Hepatocyte (in vitro differentiated cells): ENCODE results near the gene PIBF1. TPM values are rescaled to one million over a fixed set of nuclear protein-coding genes. Genes with fewer than 3 reads are reported as not detected.
"Not testable (repeated sequence)": the region's sequence is repeated elsewhere in the genome, so short reads cannot be mapped to it uniquely, and the experiment has no call there.

Experiments
- DNase-seq: peaks from one replicate; pipeline ENCODE4 v3.0.0-alpha.2; 2016; ENCODE audit warnings: low spot score
- H2AFZ ChIP-seq: fragments of 200-600 bp; sonication (generic); 2 replicates; pipeline ENCODE4 v1.6.0; 2016; ENCODE audit warnings: antibody characterized with exemption, mild to moderate bottlenecking
- H3K27ac ChIP-seq: fragments of 200-600 bp; sonication (generic); 2 replicates; pipeline ENCODE4 v1.5.1; 2016; ENCODE audit warnings: mild to moderate bottlenecking
- H3K27me3 ChIP-seq: fragments of 200-600 bp; sonication (generic); 2 replicates; pipeline ENCODE4 v1.6.1; 2016
- H3K36me3 ChIP-seq: fragments of 200-600 bp; sonication (generic); replicated peaks from 2 replicates; pipeline ENCODE4 v1.5.1; 2016; ENCODE audit warnings: low read depth; ENCODE audit not compliant: insufficient read depth
- H3K4me1 ChIP-seq: fragments of 200-600 bp; sonication (generic); 2 replicates; pipeline ENCODE4 v1.5.1; 2016; ENCODE audit warnings: mild to moderate bottlenecking, moderate library complexity; ENCODE audit not compliant: insufficient read depth
- H3K4me2 ChIP-seq: fragments of 200-600 bp; sonication (generic); 2 replicates; pipeline ENCODE4 v1.6.0; 2016
- H3K4me3 ChIP-seq: fragments of 200-600 bp; sonication (generic); 2 replicates; pipeline ENCODE4 v1.5.1; 2016; ENCODE audit warnings: mild to moderate bottlenecking
- H3K79me2 ChIP-seq: fragments of 200-600 bp; sonication (generic); 2 replicates; pipeline ENCODE4 v1.6.0; 2017; ENCODE audit warnings: mild to moderate bottlenecking
- H3K9me2 ChIP-seq: fragments of 200-600 bp; sonication (generic); replicated peaks from 2 replicates; pipeline ENCODE4 v1.6.0; 2017; ENCODE audit warnings: mild to moderate bottlenecking; ENCODE audit not compliant: insufficient read depth
- H3K9me3 ChIP-seq: fragments of 200-600 bp; sonication (generic); 2 replicates; pipeline ENCODE4 v1.5.1; 2016; ENCODE audit warnings: low read depth, mild to moderate bottlenecking
- H4K20me1 ChIP-seq: fragments of 200-600 bp; sonication (generic); 2 replicates; pipeline ENCODE4 v1.6.0; 2016; ENCODE audit warnings: mild to moderate bottlenecking; ENCODE audit not compliant: insufficient read depth, poor library complexity, severe bottlenecking
- EZH2 ChIP-seq: fragments of 200-600 bp; sonication (generic); IDR thresholded peaks from 2 replicates; pipeline ENCODE4 v1.6.1; 2016; ENCODE audit warnings: antibody characterized with exemption, mild to moderate bottlenecking, borderline replicate concordance
- EZH2phosphoT487 ChIP-seq: fragments of 200-600 bp; sonication (generic); IDR thresholded peaks from one replicate; pipeline ENCODE4 v1.6.1; 2018; ENCODE audit warnings: antibody characterized with exemption, mild to moderate bottlenecking, low read depth, moderate library complexity; ENCODE audit not compliant: unreplicated experiment, severe bottlenecking
- WGBS: methylation state at CpG from one replicate; pipeline ENCODE4 v1.1.6; 2016; ENCODE audit warnings: low lambda C conversion rate; ENCODE audit errors: missing lambda C conversion rate; 5-methylcytosine and 5-hydroxymethylcytosine counted together
- polyA plus RNA-seq: library from polyadenylated mRNA; unstranded; fragments of >200 nt; fragmentation: Nextera tagmentation; extraction: Ambion mirVana; gene quantifications from 2 replicates; pipeline ENCODE4 v1.2.1, GENCODE V29; 2016
- total RNA-seq: library from RNA; depleted of rRNA; stranded (reverse); fragments of >200 nt; gene quantifications from 2 replicates; pipeline ENCODE4 v1.2.3, GENCODE V29; 2014
- TF ChIP-seq, protein P1 (sequence below): fragments of 200-600 bp; sonication (generic); IDR thresholded peaks from 2 replicates; pipeline ENCODE4 v1.5.1; 2016; ENCODE audit warnings: antibody characterized with exemption, mild to moderate bottlenecking; ENCODE audit not compliant: poor library complexity

PIBF1 gene
- total and polyA plus RNA-seq, 2 experiments from 2014 or later, result 13.1 to 24.5 TPM

GRCh38 chr13:72792640-72793039, 10.7 kb downstream of the PIBF1 start:
- Histone ChIP-seq H3K4me1 (no peaks in the 10 kb centered on the region), H3K36me3 (no peaks in the 10 kb centered on the region), H4K20me1 (no peaks in the 10 kb centered on the region), H3K9me2 (no peaks in the 10 kb centered on the region), H3K27ac (no peak overlapping the region), H3K4me2 (no peak overlapping the region), H2AFZ (no peak overlapping the region), H3K79me2 (peaks cover 23% of the 10 kb centered on the region), H3K4me3 (no peak overlapping the region), H3K27me3 (no peaks in the 10 kb centered on the region), H3K9me3 (no peaks in the 10 kb centered on the region)
- no peak for DNase-seq
- WGBS, result 92% methylated on average over 2 of the region's 2 CpGs
- TF ChIP-seq, protein P1, sequence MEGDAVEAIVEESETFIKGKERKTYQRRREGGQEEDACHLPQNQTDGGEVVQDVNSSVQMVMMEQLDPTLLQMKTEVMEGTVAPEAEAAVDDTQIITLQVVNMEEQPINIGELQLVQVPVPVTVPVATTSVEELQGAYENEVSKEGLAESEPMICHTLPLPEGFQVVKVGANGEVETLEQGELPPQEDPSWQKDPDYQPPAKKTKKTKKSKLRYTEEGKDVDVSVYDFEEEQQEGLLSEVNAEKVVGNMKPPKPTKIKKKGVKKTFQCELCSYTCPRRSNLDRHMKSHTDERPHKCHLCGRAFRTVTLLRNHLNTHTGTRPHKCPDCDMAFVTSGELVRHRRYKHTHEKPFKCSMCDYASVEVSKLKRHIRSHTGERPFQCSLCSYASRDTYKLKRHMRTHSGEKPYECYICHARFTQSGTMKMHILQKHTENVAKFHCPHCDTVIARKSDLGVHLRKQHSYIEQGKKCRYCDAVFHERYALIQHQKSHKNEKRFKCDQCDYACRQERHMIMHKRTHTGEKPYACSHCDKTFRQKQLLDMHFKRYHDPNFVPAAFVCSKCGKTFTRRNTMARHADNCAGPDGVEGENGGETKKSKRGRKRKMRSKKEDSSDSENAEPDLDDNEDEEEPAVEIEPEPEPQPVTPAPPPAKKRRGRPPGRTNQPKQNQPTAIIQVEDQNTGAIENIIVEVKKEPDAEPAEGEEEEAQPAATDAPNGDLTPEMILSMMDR, result no peak
- no peak for TF ChIP-seq EZH2phosphoT487
- no peak for TF ChIP-seq EZH2

DNA sequence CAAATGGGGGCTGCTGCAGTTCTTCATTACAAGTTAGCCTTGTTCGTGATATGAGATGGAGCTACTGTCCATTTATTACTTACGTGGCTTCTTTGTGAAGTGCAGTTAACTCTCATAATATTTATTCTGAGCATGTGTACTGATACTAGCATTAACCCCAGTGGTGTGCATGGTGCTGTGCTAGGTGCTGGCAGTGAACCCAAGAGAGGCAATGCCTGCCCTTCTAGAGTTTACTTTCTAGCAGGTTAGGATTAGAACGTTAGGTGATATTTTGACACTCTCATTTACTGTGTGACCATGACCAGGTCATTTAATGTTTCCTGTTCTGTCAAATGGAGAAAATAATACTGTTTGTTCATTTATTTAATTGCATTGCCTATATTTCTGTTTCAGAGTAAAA, 16.9 kb downstream of the PIBF1 start:
- Histone ChIP-seq H3K27me3 (no peaks in the 10 kb centered on the region), H3K79me2 (peaks cover 4% of the 10 kb centered on the region), H3K27ac (no peak overlapping the region), H3K9me2 (no peaks in the 10 kb centered on the region), H4K20me1 (no peaks in the 10 kb centered on the region), H3K4me2 (no peak overlapping the region), H3K4me1 (no peaks in the 10 kb centered on the region), H2AFZ (no peak overlapping the region), H3K36me3 (peaks cover 3% of the 10 kb centered on the region), H3K4me3 (no peak overlapping the region), H3K9me3 (no peaks in the 10 kb centered on the region)
- WGBS, result 85% methylated on average over 3 of the region's 3 CpGs
- TF ChIP-seq EZH2, result no peak
- TF ChIP-seq, protein P1, result no peak
- no peak for TF ChIP-seq EZH2phosphoT487
- no peak for DNase-seq

DNA sequence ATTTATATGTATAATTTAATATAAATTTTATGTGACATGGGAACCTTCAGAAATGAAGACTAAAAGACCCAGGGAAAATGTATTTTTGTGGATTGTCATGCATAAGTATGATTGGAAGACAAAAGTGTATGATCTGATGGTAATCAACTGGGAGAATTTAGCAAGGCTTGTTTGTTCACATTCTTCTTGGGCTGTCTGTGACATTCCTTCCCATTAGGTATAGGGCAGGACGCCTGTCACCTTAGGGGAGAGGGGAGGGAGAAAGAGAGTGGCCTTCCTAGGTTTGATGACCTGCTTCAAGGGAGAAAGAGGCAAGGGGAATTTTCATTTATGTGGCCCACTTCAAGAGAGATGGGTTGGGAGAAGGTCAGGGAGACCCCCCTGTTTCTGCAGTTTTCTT, 22.4 kb downstream of the PIBF1 start:
- H2AFZ ChIP-seq, result no peak overlapping the region
- no peaks in the 10 kb centered on the region for H4K20me1 ChIP-seq
- no peak overlapping the region for H3K27ac ChIP-seq
- H3K4me2 ChIP-seq, result no peak overlapping the region
- no peaks in the 10 kb centered on the region for H3K4me1 ChIP-seq
- no peak for TF ChIP-seq EZH2phosphoT487
- no peak for TF ChIP-seq EZH2
- TF ChIP-seq, protein P1, result no peak
- no peaks in the 10 kb centered on the region for H3K9me2 ChIP-seq
- H3K27me3 ChIP-seq, result no peaks in the 10 kb centered on the region
- no peak for DNase-seq
- H3K4me3 ChIP-seq, result no peak overlapping the region
- H3K36me3 ChIP-seq, result no peaks in the 10 kb centered on the region
- H3K9me3 ChIP-seq, result no peaks in the 10 kb centered on the region
- WGBS, result 74% methylated on average over 1 of the region's 1 CpG
- peaks cover under 1% of the 10 kb centered on the region for H3K79me2 ChIP-seq

GRCh38 chr13:72805676-72806346, 23.9 kb downstream of the PIBF1 start:
- 97% methylated on average over 1 of the region's 1 CpG for WGBS
- no peaks in the 10 kb centered on the region for H3K4me1 ChIP-seq
- no peaks in the 10 kb centered on the region for H3K9me3 ChIP-seq
- no peak for TF ChIP-seq EZH2phosphoT487
- H4K20me1 ChIP-seq, result no peaks in the 10 kb centered on the region
- H3K79me2 ChIP-seq, result no peaks in the 10 kb centered on the region
- no peak overlapping the region for H3K4me2 ChIP-seq
- no peak for DNase-seq
- no peak overlapping the region for H3K4me3 ChIP-seq
- H3K9me2 ChIP-seq, result no peaks in the 10 kb centered on the region
- H3K27me3 ChIP-seq, result no peaks in the 10 kb centered on the region
- no peak overlapping the region for H3K27ac ChIP-seq
- no peaks in the 10 kb centered on the region for H3K36me3 ChIP-seq
- H2AFZ ChIP-seq, result no peak overlapping the region

DNA sequence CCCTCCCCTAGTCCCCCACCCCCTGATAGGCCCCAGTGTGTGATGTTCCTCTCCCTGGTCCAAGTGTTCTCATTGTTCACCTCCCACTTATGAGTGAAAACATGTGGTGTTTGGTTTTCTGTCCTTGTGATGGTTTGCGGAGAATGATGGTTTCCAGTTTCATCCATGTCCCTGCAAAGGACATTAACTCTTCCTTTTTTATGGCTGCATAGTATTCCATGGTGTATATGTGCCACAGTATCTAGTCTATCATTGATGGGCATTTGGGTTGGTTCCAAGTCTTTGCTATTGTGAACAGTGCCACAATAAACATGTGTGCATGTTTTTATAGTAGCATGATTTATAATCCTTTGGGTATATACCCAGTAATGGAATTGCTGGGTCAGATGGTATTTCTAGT, 24.6 kb downstream of the PIBF1 start:
- not testable (repeated sequence) for DNase-seq, H2AFZ ChIP-seq

More for the DNA sequence above, 24.6 kb downstream of the PIBF1 start:
- H3K36me3 ChIP-seq, H3K4me2 ChIP-seq, H3K79me2 ChIP-seq, H4K20me1 ChIP-seq, H3K9me3 ChIP-seq, H3K27ac ChIP-seq, H3K4me3 ChIP-seq, H3K9me2 ChIP-seq, H3K27me3 ChIP-seq, H3K4me1 ChIP-seq: not testable (repeated sequence)
- WGBS, result 90% methylated on average over 1 of the region's 1 CpG
